NCI-H146 (cell line): ENCODE data around the gene OAS2.

ENCODE experiments used
- DNase-seq: peaks from one replicate; lab custom pipeline; 2025; lab: John Stamatoyannopoulos, UW

OAS2 gene

GRCh38 chr12:112978163-112979040 is at the start of gene OAS2:
Gene OAS2 (plus strand): TSS chr12:112978519. CDS start chr12:112978609, 90 bp downstream.
- DNase-seq: no peak

- DNase-seq: no peak
These were observed 49.3 kb upstream of the OAS2 start for GRCh38 chr12:112928978-112929377.

GRCh38 chr12:112929715-112930114 is 48.6 kb upstream of the OAS2 start:
- no peak for DNase-seq

GRCh38 chr12:112930350-112930749 is 48.0 kb upstream of the OAS2 start:
- DNase-seq: no peak

GRCh38 chr12:112932485-112933128 is 45.7 kb upstream of the OAS2 start:
- DNase-seq: no peak

- no peak for DNase-seq
These were observed 45.2 kb upstream of the OAS2 start for GRCh38 chr12:112933129-112933505.

- no peak for DNase-seq
These were observed 42.1 kb upstream of the OAS2 start for GRCh38 chr12:112936264-112936663.

- DNase-seq: no peak
These were observed 41.4 kb upstream of the OAS2 start for GRCh38 chr12:112936927-112937326.

GRCh38 chr12:112937741-112938719 is 40.3 kb upstream of the OAS2 start, which contains the start of gene OAS3:
Gene OAS3 (plus strand): TSS chr12:112938474. CDS start chr12:112938531, 57 bp downstream.
- peak; percentile 80 for DNase-seq

GRCh38 chr12:112938751-112939150 is 39.6 kb upstream of the OAS2 start:
- DNase-seq: no peak

GRCh38 chr12:112939761-112940381 is 38.4 kb upstream of the OAS2 start:
- DNase-seq: no peak

- no peak for DNase-seq
These were observed 36.6 kb upstream of the OAS2 start for GRCh38 chr12:112941528-112942335.

- no peak for DNase-seq
These were observed 35.7 kb upstream of the OAS2 start for GRCh38 chr12:112942572-112942971.

- DNase-seq: no peak
These were observed 34.2 kb upstream of the OAS2 start for GRCh38 chr12:112944024-112944690.

GRCh38 chr12:112945515-112945914 is 32.8 kb upstream of the OAS2 start:
- DNase-seq: no peak

GRCh38 chr12:112946236-112947000 is 31.9 kb upstream of the OAS2 start:
- DNase-seq: no peak

- no peak for DNase-seq
These were observed 31.0 kb upstream of the OAS2 start for GRCh38 chr12:112947314-112947713.

GRCh38 chr12:112947761-112948160 is 30.6 kb upstream of the OAS2 start:
- no peak for DNase-seq

GRCh38 chr12:112948806-112949205 is 29.5 kb upstream of the OAS2 start:
- no peak for DNase-seq
